Measurements from ENCODE around the gene ADAM29. TPM values are rescaled to one million over a fixed set of nuclear protein-coding genes. Genes with fewer than 3 reads are reported as not detected.
"Not testable (repeated sequence)": the region's sequence is repeated elsewhere in the genome, so short reads cannot be mapped to it uniquely, and the experiment has no call there.

ADAM29 gene
- total and polyA plus RNA-seq, 2 donors from 2014 or later: not detected

GRCh38 chr4:175017751-175018150 is 99.6 kb downstream of the ADAM29 start:
- no peak for FAIRE-seq
- no peak for TF ChIP-seq CTCF (IDR thresholded peaks at IDR 0.05; ENCODE audit: borderline replicate concordance, extremely low read depth, insufficient read depth)

GRCh38 chr4:175019447-175019846 is 101.3 kb downstream of the ADAM29 start:
- H3K36me3 ChIP-seq (ENCODE audit: control insufficient read depth in 2 of 3, insufficient read depth in 3 of 3, low read length in 3 of 3); H3K4me3 ChIP-seq (ENCODE audit: low read length in 3 of 3); H3K9ac ChIP-seq (ENCODE audit: low read length in 3 of 3); H3K9me3 ChIP-seq (ENCODE audit: control insufficient read depth in 2 of 3, insufficient read depth in 1 of 3, low read length in 3 of 3); intact Hi-C loops (cut with DNase I); H3K4me1 ChIP-seq (ENCODE audit: control insufficient read depth in 2 of 3, insufficient read depth in 2 of 3, low read depth in 1 of 3, low read length in 3 of 3); FAIRE-seq; H3K27me3 ChIP-seq (ENCODE audit: control insufficient read depth, insufficient read depth, low read length); H3K27ac ChIP-seq (ENCODE audit: low read depth in 2 of 2, low read length in 2 of 2): not testable (repeated sequence)
- peak in 1 of 5 donors; percentile 30 for DNase-seq

More at GRCh38 chr4:175017751-175018150, 99.6 kb downstream of the ADAM29 start:
- Histone ChIP-seq H3K4me3 (ENCODE audit: low read length in 3 of 3) (no peak overlapping the region), H3K36me3 (ENCODE audit: control insufficient read depth in 2 of 3, insufficient read depth in 3 of 3, low read length in 3 of 3) (no peaks in the 10 kb centered on the region), H3K4me1 (ENCODE audit: control insufficient read depth in 2 of 3, insufficient read depth in 2 of 3, low read depth in 1 of 3, low read length in 3 of 3) (no peaks in the 10 kb centered on the region), H3K9me3 (ENCODE audit: control insufficient read depth in 2 of 3, insufficient read depth in 1 of 3, low read length in 3 of 3) (no peaks in the 10 kb centered on the region), H3K27ac (ENCODE audit: low read depth in 2 of 2, low read length in 2 of 2) (no peak overlapping the region), H3K9ac (ENCODE audit: low read length in 3 of 3) (no peak overlapping the region), H3K27me3 (ENCODE audit: control insufficient read depth, insufficient read depth, low read length) (no peaks in the 10 kb centered on the region)
- intact Hi-C loops (cut with DNase I): no loop called here
- DNase-seq: no peak

Other genes with a start within 250 kb of the ADAM29 start
- gene GLRA3, start 89.1 kb upstream of the ADAM29 start, total RNA-seq: not detected
- gene GLRA3, start 89.1 kb upstream of the ADAM29 start, polyA plus RNA-seq (ENCODE audit: insufficient read depth, low read depth, low replicate concordance): 0.13 TPM

Data from kidney (tissue), 14 donors.